Activated naive CD4-positive, alpha-beta T cell treated with anti-CD3 and anti-CD28 coated beads, Interleukin-2, amount 10 ng/mL, durations not matched to agents 7 days and 5 days (primary cell): ENCODE measurements around the gene GRK5.
A peak's percentile ranks its signal among the peaks of the same experiment; 100 is the strongest.

Source experiments
- CTCF ChIA-PET: fragments of 350-600 bp; sonication (Branson Sonifier 250); formaldehyde crosslinking; loops from one replicate; lab custom pipeline; 2021; ENCODE audit warnings: antibody characterized with exemption; lab: Charles Lee
- DNase-seq: peaks from one replicate; pipeline ENCODE4 v3.0.0-alpha.2; 2020
- H3K27ac Mint-ChIP-seq: one replicate; pipeline ENCODE4 v1.8.0; 2021; ENCODE audit warnings: mild to moderate bottlenecking, moderate library complexity, mixed read lengths
- H3K27me3 Mint-ChIP-seq: one replicate; pipeline ENCODE4 v1.8.0; 2021; ENCODE audit warnings: mild to moderate bottlenecking, mixed read lengths
- H3K36me3 Mint-ChIP-seq: one replicate; pipeline ENCODE4 v1.8.0; 2021; ENCODE audit warnings: mixed read lengths
- H3K4me1 Mint-ChIP-seq: one replicate; pipeline ENCODE4 v1.8.0; 2021; ENCODE audit warnings: mixed read lengths
- H3K4me3 Mint-ChIP-seq: one replicate; pipeline ENCODE4 v1.8.0; 2021; ENCODE audit warnings: mild to moderate bottlenecking, moderate library complexity, mixed read lengths
- H3K9me3 Mint-ChIP-seq: one replicate; pipeline ENCODE4 v1.8.0; 2021; ENCODE audit warnings: mixed read lengths

GRK5 gene

DNA sequence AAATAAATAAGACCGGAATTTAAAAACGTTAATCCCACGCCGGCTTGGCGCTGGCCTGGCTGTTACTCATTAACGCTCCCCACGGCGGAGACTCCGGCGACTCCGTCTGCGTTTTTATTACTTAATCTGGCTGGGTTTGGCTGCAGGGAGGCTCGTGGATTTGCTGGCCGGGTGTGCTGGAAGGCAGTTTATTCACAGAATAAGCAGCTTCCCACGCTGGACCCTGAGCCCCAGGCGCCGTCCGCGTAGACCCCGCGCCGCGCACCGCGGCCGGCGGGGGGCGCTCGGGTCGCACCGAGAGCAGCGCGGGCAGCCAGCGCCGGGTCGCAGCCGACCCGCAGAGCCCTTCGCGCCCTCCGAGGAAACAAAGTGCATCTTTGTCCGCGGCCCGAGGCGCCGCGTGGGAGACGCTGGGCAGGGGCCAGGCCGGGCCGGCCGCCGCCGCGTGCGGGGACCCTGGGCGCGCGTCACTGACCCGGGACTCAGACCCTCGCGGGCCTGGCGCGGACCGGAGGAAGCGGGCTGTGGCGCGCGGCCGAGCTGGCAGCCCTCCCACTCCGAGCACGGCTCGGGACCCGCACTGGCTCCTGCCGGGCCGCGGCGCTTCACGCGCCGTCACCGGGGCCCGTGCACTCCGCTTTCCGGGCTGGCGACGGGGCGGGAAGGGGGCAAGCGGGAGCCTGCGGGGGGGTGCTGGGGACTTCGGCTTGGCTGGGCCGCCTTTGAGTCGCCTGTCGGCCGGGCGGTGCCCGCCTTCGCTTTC, 587 bp upstream of the GRK5 start:
- H3K4me3 Mint-ChIP-seq: peak overlapping the region; percentile 93
- peaks cover 44% of the 10 kb centered on the region for H3K4me1 Mint-ChIP-seq
- H3K27ac Mint-ChIP-seq: peak overlapping the region; percentile 99
- H3K9me3 Mint-ChIP-seq: no peaks in the 10 kb centered on the region
- H3K36me3 Mint-ChIP-seq: peaks cover 6% of the 10 kb centered on the region
- CTCF ChIA-PET: interaction anchor here (0.7 to 2.5 kb wide), 28 partner anchors 8 to 337 kb away, joined by 3 to 24 read pairs (median 4); no protein-coding TSS in a partner anchor
- peak; percentile 69 for DNase-seq
- peaks cover 4% of the 10 kb centered on the region for H3K27me3 Mint-ChIP-seq

DNA sequence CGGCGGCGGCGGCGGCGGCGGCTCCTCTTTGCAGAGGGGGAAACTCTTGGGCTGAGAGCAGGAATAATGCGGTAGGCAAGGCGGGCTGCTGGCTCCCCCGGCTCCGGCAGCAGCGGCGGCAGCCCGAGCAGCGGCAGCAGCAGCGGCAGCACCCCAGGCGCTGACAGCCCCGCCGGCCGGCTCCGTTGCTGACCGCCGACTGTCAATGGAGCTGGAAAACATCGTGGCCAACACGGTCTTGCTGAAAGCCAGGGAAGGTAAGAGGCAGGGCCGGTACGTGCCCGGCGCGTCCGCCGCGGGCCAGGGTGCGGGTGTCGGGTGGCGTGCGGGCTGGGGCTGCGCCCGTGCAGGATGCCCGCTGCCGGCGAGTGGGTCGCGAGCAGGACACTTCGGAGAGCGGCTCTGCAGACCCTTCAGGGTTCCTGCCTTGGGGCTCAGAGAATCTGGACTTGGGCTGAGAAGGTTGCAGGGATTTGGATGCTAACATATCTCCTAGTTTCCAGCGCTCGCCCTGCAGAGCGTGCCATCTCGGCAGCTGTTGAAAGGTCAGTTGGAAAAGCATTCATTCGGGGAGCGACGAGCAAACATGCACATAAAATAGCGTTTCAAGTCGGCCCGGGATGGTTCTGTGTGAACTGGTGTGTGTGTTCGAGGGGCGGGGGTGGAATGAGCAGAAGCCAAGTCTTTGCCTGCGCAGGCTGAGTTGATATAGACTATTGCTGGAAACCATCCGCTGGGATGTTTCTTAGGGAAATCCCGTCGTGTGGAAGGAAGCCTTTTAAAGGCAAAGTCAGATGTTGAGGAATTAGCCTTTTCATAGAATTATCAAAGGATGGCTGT, 562 bp downstream of the GRK5 start:
- CTCF ChIA-PET: interaction anchor here (0.8 to 2.7 kb wide), 13 partner anchors 9 to 332 kb away, joined by 4 to 24 read pairs (median 9); no protein-coding TSS in a partner anchor
- Mint-ChIP-seq H3K4me1 (peaks cover 56% of the 10 kb centered on the region), H3K27ac (peak overlapping the region; percentile 91), H3K9me3 (no peaks in the 10 kb centered on the region), H3K27me3 (peaks cover 2% of the 10 kb centered on the region), H3K36me3 (peaks cover 9% of the 10 kb centered on the region), H3K4me3 (peak overlapping the region; percentile 88)
- DNase-seq: peak; percentile 57

DNA sequence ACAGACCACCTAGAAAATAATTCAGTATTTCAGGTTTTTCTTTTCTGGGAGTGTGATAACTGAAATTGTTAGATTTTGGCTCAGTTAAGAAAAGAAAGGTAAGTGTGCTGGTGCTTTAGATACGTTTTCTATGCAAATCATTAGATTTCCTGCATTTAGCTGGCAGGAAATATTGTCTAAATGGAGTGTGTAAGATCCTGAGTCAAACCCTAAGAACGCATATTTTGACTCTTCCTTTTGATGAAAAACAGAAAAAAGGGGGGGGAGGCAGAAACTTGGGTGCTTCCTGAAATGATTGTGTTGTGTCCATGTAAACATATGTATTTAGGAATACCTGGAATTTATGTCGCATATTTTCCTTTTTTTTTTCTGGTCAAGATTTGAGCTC, 1.2 kb downstream of the GRK5 start:
- Mint-ChIP-seq H3K27me3 (no peaks in the 10 kb centered on the region), H3K4me3 (peak overlapping the region; percentile 88), H3K36me3 (peaks cover 10% of the 10 kb centered on the region), H3K4me1 (peaks cover 60% of the 10 kb centered on the region), H3K27ac (peak overlapping the region; percentile 91), H3K9me3 (no peaks in the 10 kb centered on the region)
- CTCF ChIA-PET: interaction anchor here (0.7 to 2.7 kb wide), 7 partner anchors 10 to 99 kb away, joined by 3 to 11 read pairs (median 7); no protein-coding TSS in a partner anchor
- DNase-seq: no peak

DNA sequence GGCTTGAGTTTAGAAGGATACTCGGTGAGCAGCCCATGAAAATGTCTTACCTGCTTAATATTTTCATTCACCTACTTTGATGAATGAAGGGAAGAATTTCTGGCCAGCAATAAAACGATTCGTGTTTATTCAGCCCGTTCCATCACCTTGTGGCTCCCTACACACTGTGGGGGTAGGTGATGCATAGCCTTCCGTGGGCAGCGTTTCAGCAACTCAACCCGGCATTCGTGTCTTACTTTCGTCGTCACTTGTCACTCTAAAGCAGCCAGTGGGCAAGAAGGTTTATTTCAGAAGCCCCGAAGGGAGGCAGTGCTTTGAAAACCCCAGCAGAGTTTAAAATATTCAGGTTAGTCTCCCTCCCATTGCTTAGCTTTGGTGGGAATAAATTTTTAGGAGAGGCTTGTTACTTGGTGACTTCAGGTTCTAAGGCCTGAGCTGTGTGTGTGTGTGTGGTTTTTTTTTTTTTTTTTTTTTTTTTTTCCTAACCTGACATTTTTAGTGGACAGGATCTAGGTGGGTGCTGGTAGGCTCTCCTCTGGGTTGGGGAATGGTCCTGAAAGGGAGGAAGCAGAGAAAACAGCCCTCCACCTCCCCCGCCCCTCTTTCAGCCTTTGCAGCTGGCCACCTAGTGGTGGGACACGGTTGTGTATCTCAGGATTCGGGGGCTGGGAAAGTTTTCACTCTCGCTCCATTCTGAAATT, 1.8 kb downstream of the GRK5 start:
- Mint-ChIP-seq H3K27ac (peak overlapping the region; percentile 91), H3K9me3 (no peaks in the 10 kb centered on the region), H3K4me3 (peak overlapping the region; percentile 88), H3K27me3 (no peaks in the 10 kb centered on the region), H3K36me3 (peaks cover 12% of the 10 kb centered on the region), H3K4me1 (peaks cover 67% of the 10 kb centered on the region)
- CTCF ChIA-PET: interaction anchor here (0.7 to 2.7 kb wide), 19 partner anchors 9 to 321 kb away, joined by 3 to 11 read pairs (median 4); no protein-coding TSS in a partner anchor
- peak; percentile 72 for DNase-seq

DNA sequence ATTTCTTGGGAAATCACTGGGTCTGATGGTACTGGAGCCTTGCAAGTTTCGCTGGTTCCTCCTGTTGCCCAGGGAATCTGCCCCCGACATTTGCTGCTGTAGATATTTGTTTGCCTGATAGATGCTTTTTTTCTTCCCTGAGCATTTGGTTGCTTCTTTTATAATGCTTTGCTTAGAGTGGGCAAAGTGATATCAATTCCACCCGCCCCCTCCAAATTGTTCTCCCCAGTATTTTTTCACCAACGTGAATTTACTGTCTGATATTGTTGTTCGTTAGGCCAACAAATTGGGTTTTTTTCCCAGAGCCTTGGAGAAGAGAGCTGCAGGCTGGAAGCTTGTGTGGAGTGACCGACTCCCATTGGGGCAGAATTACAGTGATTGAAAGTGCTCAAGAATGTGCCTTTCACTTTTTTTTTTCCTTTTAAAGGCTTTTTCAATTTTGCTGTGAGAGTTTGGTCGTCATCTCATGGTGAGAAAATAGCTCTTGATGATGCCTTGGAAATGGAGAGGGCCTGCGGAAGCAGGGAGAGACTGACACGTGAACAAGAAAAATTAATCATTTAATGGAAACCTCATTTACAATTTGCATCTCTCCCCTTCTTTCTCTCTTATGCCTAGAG, 2.5 kb downstream of the GRK5 start:
- H3K4me1 Mint-ChIP-seq: peaks cover 68% of the 10 kb centered on the region
- DNase-seq: no peak
- H3K4me3 Mint-ChIP-seq: peak overlapping the region; percentile 88
- H3K36me3 Mint-ChIP-seq: peaks cover 14% of the 10 kb centered on the region
- H3K27ac Mint-ChIP-seq: peak overlapping the region; percentile 91
- no peaks in the 10 kb centered on the region for H3K9me3 Mint-ChIP-seq
- CTCF ChIA-PET: interaction anchor here (0.6 to 2.7 kb wide), 19 partner anchors 9 to 651 kb away, joined by 3 to 11 read pairs (median 4); no protein-coding TSS in a partner anchor
- no peaks in the 10 kb centered on the region for H3K27me3 Mint-ChIP-seq

DNA sequence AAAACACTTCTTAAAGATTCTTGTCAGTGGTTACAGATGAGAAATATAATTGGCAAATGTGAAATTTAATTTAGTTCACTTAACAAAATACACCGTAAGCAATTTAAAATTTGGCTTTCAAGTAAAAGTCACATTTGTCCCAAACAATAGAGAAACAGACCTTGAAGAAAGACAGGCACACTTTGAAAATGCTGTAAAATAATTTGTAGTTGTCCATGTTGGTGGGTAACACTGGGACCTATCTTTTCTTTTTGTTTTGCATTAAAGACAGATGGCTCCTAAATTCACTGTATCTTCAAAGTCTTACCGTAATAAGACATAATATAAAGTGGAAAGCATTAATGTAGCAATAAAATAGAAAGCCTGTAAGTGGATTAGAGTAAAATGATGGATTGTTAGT, 3.3 kb downstream of the GRK5 start:
- DNase-seq: no peak
- H3K4me1 Mint-ChIP-seq: peaks cover 73% of the 10 kb centered on the region
- no peaks in the 10 kb centered on the region for H3K27me3 Mint-ChIP-seq
- no peaks in the 10 kb centered on the region for H3K9me3 Mint-ChIP-seq
- H3K36me3 Mint-ChIP-seq: peaks cover 14% of the 10 kb centered on the region
- peak overlapping the region; percentile 97 for H3K27ac Mint-ChIP-seq
- no peak overlapping the region for H3K4me3 Mint-ChIP-seq
- CTCF ChIA-PET: interaction anchor here (0.6 to 2.7 kb wide), 8 partner anchors 8 to 445 kb away, joined by 3 to 11 read pairs (median 6); no protein-coding TSS in a partner anchor

DNA sequence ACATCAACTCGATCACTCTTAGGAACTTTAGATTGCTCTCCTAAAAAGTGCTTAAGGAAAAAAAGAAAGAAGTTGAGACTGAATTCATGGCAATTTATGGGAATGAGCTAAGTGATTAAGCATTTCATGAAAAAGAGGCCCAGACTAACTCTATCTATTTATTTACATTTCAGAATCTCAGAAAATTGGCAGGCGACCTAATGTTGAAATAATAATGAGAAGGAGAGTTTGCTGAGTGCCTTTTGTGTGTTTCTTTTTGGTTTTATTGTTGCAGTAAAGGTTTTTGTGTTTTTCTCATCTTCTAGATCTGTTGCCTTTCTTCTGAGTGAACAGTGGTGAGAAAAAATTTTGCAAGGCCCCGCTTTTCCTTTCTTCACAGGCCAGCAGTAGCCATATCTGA, 3.8 kb downstream of the GRK5 start:
- Mint-ChIP-seq H3K4me3 (peak overlapping the region; percentile 66), H3K4me1 (peaks cover 70% of the 10 kb centered on the region), H3K27ac (peak overlapping the region; percentile 97), H3K9me3 (no peaks in the 10 kb centered on the region), H3K27me3 (no peaks in the 10 kb centered on the region), H3K36me3 (peaks cover 14% of the 10 kb centered on the region)
- CTCF ChIA-PET: interaction anchor here (1.1 to 1.6 kb wide), 6 partner anchors 11 to 206 kb away, joined by 3 to 7 read pairs (median 4); no protein-coding TSS in a partner anchor
- DNase-seq: no peak

DNA sequence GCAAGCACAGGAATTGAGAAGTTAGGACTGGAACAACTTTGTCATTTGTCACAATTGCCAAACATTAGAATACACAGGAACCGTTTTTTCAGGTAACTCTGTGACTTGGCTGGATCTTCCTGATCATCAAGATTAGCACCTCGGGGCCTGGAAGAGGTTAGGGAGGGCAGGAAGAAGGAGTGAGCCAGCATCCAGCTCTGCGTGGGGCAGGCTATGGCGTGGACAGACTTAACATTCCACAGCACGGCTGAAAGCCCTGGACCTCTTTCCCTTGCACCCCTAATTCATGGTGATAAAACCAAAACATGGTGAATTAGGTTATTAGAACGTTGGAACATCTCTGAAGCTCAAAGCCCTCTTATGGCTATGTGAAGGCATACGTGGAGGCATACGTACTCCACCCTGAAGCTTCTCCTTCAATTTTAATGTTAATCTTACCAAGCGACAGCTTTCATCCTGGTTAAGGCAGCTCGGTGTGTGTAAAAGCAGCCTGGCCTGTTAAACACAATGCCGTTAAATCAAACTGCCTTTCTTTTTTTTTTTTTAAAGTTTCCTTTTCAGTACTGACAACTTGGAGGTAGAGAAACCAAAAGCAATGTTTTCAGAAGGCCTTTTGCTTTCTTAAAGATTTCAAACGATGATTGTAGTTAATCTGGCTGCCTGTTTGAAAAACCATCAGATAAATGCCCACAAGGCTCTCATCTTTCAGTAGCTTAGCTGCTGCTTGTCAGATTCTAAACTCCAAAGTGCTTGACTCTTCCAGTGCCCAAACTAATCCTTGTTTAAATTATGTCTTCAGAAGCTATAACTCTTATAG, 4.5 kb downstream of the GRK5 start:
- peaks cover 67% of the 10 kb centered on the region for H3K4me1 Mint-ChIP-seq
- H3K27ac Mint-ChIP-seq: peak overlapping the region; percentile 97
- DNase-seq: peak; percentile 55
- H3K27me3 Mint-ChIP-seq: no peaks in the 10 kb centered on the region
- H3K9me3 Mint-ChIP-seq: no peaks in the 10 kb centered on the region
- peak overlapping the region; percentile 66 for H3K4me3 Mint-ChIP-seq
- peaks cover 14% of the 10 kb centered on the region for H3K36me3 Mint-ChIP-seq
- CTCF ChIA-PET: interaction anchor here (1.1 to 1.6 kb wide), 5 partner anchors 12 to 206 kb away, joined by 3 to 7 read pairs (median 4); no protein-coding TSS in a partner anchor

DNA sequence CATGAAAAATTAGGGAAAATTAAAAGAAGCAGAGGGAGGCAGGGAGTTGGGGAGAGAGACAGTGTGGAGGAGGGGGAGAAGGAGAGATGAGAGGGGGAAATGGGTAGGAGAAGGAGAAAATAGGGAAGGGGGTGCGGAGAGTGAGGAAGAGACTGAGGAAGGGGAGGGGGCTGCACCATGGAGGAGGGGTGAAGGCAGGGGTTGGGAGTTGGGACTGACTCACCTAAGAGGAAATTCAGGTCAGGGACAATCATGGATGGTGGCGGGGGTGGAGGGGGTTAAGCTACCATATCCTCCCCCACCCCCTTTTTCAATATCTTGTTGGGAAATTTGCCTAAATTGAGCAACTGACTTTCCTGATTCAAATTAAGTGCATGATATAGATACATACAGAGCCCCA, 8.0 kb downstream of the GRK5 start:
- Mint-ChIP-seq H3K27ac (no peak overlapping the region), H3K36me3 (peaks cover 12% of the 10 kb centered on the region), H3K9me3 (no peaks in the 10 kb centered on the region), H3K4me3 (no peak overlapping the region), H3K27me3 (no peaks in the 10 kb centered on the region), H3K4me1 (peaks cover 53% of the 10 kb centered on the region)
- DNase-seq: no peak
- CTCF ChIA-PET: no interaction called here

DNA sequence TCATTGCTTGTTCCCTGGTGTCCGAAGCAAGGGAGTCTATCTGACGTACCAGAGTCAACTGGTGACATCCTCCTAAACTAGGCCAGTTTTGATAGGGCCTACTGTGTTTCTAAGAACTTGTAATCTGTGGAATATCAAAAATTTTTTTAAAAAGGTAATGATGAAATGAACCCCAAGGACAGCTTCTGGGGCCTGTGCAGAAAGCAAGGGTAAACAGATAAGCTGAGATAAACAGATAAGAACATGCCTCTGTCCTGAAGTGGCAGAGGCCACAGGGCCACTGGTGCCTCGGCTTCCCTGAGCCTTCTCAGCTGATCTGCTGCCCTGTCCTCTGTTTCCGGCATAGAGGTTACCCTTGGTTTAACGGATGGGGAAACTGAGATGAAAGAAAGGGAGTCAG, 8.8 kb downstream of the GRK5 start:
- Mint-ChIP-seq H3K36me3 (peaks cover 10% of the 10 kb centered on the region), H3K9me3 (no peaks in the 10 kb centered on the region), H3K4me3 (no peak overlapping the region), H3K27ac (no peak overlapping the region), H3K27me3 (no peaks in the 10 kb centered on the region), H3K4me1 (peaks cover 48% of the 10 kb centered on the region)
- DNase-seq: no peak
- CTCF ChIA-PET: no interaction called here

DNA sequence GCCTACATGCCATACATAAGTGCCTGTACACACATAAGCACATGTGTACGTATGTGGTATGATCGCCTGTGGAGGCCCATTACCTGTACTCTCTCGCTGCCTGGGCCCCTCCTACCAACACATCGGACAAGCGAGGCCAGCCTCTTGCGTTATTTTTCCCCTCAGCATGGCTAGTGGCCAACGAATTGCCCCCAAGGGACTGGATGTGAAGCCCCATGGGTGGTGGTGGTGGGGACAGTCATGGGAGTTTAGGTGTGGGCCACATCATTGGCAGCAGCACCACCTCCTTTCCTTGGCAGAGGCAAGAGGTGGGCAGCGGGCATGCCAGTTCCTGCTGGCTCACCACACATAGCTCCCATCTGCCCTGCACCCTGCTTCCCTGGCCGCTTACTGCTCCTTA, 10.0 kb downstream of the GRK5 start:
- H3K9me3 Mint-ChIP-seq: no peaks in the 10 kb centered on the region
- CTCF ChIA-PET: interaction anchor here (0.6 to 1.6 kb wide), 2 partner anchors 8 to 23 kb away, joined by 3 to 7 read pairs; no protein-coding TSS in a partner anchor
- no peak overlapping the region for H3K4me3 Mint-ChIP-seq
- no peaks in the 10 kb centered on the region for H3K27me3 Mint-ChIP-seq
- H3K27ac Mint-ChIP-seq: no peak overlapping the region
- H3K36me3 Mint-ChIP-seq: peaks cover 8% of the 10 kb centered on the region
- DNase-seq: no peak
- H3K4me1 Mint-ChIP-seq: peaks cover 38% of the 10 kb centered on the region

DNA sequence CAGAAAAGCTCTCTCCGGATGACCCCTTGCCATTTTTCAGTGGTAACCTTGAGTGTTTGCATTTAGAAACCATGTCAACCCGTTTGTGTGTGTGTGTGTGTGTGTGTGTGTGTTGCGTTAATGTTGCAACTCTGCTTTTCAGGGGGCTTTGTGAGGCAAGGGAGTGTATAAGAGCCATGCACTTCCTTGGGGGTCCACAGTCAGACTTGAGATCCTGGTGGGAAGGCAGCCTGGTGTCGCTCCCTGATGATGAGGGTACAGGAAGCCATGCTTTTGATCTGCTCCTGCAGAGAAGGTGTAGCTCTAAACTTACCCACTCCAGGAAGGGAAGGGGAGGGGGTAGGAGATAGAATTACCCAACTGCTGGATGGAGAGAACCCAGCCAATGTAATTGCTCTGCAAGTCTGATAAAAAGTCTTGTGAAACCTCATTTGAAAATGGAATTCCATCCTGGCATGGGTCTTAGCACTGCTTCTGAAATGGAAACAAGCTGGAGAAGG, 10.7 kb downstream of the GRK5 start:
- peaks cover 32% of the 10 kb centered on the region for H3K4me1 Mint-ChIP-seq
- CTCF ChIA-PET: interaction anchor here (0.6 to 1.6 kb wide), 2 partner anchors 9 to 22 kb away, joined by 3 to 7 read pairs; no protein-coding TSS in a partner anchor
- peaks cover 5% of the 10 kb centered on the region for H3K36me3 Mint-ChIP-seq
- H3K27me3 Mint-ChIP-seq: no peaks in the 10 kb centered on the region
- H3K4me3 Mint-ChIP-seq: no peak overlapping the region
- H3K27ac Mint-ChIP-seq: no peak overlapping the region
- H3K9me3 Mint-ChIP-seq: no peaks in the 10 kb centered on the region
- DNase-seq: no peak
